Measurements from ENCODE around the gene OPN1MW3.
"Not testable (repeated sequence)": the region's sequence is repeated elsewhere in the genome, so short reads cannot be mapped to it uniquely, and the experiment has no call there.

Gene OPN1MW3

GRCh38 chrX:154298312-154298711 lies 40.9 kb downstream of the OPN1MW3 start:
- no peak for FAIRE-seq

GRCh38 chrX:154300816-154301215 lies 43.4 kb downstream of the OPN1MW3 start:
- no peak for FAIRE-seq

DNA sequence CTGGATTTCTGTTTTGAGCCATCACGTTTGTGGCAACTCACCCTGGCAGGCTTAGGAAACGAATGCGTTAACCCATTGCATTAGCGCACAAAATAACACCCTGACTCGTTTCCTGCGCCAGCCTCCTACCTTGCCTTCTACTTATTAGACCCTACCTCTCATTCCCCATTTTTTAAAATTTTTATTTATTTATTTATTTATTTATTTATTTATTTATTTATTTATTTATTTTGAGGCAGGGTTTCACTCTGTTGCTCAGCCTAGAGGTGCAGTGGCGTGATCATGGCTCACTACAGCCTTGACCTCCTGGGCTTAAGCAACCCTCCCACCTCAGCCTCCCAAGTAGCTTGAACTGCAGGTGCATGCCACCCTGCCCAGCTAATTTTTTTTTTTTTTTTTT lies 45.6 kb downstream of the OPN1MW3 start:
- not testable (repeated sequence) for FAIRE-seq

- no peak for FAIRE-seq
Measured at GRCh38 chrX:154303476-154303875, 46.1 kb downstream of the OPN1MW3 start.

DNA sequence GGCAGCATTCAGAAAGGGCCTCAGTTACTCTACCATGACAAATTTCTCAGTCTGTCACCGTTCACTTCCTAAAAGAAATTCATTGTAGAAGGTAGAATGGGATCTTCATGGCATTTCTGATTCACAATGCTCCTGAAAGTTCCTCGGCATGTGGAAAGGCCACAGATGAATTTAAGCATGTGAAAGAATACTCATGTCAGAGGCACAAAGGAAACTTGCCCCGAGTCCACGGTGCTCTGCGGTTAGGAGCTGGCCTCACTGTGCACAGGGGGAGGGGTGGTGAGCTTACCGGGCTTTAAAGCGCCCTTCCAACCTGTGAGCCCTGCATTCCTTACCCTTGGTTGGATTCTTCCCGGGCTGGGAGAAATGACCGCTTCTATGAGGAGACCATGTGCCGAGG lies 47.5 kb downstream of the OPN1MW3 start:
- no peak for FAIRE-seq

GRCh38 chrX:154305541-154306205 lies 48.3 kb downstream of the OPN1MW3 start:
- no peak for FAIRE-seq

- no peak for FAIRE-seq
Measured at GRCh38 chrX:154307202-154307601, 49.8 kb downstream of the OPN1MW3 start.

DNA sequence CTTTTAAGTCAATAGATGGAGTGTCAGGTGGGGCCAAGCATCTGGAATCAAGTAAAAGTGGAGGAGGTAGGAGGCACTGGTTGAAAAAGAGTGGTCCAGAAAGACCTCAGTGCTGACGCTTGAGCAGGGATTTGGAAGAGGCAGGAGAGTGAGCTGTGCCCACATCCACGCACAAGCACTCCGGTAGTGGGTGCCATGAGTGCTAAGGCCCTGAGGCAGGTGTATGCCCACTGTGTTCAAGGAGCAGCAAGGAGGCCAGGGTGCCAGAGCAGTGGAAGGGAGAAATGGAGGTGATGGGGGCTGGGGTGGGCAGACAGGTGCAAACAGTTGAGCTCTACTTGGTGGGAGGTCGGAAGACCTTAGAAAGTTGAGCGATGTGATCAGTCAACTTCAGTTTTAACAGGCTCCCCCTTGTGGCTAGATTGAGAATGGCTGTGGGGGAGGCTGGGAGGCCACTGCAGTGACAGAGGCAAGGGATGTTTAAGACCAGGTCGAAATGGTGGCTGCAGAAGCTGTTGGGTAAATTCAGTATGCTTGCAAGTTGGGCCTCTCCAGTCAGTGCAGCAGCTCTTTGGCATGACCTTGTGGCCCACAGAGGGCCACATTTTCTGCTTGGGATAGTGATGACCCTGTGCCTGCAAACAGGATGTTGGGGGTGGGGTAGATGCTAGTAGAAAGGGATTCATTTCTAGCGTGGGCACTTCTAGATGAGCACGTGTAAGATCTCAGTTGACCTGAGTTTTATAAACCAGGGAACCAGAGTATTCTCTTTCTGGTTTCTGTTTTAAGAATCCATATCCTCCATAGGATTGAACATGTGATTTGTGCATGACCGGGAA lies 50.9 kb downstream of the OPN1MW3 start:
- peak; percentile 68 for FAIRE-seq

- FAIRE-seq, result no peak
Measured at GRCh38 chrX:154309041-154309775, 51.8 kb downstream of the OPN1MW3 start.

- FAIRE-seq, result no peak
Measured at GRCh38 chrX:154310616-154311536, 53.5 kb downstream of the OPN1MW3 start.

- FAIRE-seq, result no peak
Measured at GRCh38 chrX:154312116-154312515, 54.7 kb downstream of the OPN1MW3 start.

DNA sequence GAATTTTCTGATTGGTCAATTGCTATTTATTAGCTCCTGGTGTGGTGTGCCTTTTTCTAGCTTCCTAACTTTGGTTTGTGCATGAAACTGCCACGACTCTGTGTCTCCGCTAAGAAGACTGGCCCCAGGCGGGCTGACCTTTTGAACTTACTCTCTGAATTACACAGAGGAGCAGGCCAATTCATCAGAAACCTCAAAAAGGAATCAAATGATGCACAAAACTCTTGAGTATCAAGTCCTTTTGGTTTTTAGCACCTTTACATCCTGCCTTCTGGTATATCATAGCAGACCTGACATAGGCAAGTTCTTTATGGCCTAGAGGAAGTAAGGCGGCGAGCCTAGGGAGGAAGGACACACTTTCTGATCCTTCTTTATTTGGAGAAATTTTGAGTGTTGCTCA lies 55.8 kb downstream of the OPN1MW3 start:
- no peak for FAIRE-seq

GRCh38 chrX:154315416-154315815 lies 58.0 kb downstream of the OPN1MW3 start:
- no peak for FAIRE-seq

GRCh38 chrX:154317391-154317995 lies 60.1 kb downstream of the OPN1MW3 start:
- FAIRE-seq, result peak; percentile 25

DNA sequence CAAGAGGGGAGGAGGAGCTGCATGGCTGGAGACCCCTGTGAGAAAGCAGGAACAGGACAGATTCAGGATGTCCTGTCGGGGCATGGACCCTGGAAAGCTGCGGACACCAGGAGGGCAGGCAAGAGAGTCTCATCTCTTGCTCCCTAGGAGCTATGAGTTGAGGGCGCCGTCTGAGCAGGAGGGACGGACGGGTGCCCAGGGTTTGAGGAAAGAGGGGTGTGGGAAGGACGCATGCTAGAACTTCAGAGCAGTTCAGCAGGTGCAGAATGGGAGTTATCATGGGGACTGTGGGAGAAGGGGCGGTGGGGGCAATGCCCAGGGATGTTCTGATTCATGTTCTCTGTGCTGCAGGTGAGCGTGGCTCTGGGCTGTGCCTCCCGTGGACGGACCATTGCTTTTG lies 63.0 kb downstream of the OPN1MW3 start:
- FAIRE-seq, result no peak
